PC-3 (cell line): ENCODE results near the gene NXPE3. TPM values are rescaled to one million over a fixed set of nuclear protein-coding genes. Genes with fewer than 3 reads are reported as not detected.

Experiments used
- ATAC-seq: fragments of 200-7000 bp; cut with Tn5 transposase; 2 replicates; pipeline ENCODE4 v1.9.1; 2020; ENCODE audit warnings: mild to moderate bottlenecking, moderate library complexity
- BruUV-seq: library from RNA; stranded (reverse); fragments of 400-500 nt; replicated peaks from 2 replicates; lab custom pipeline; 2021; lab: Mats Ljungman, UMichigan
- CTCF ChIA-PET: fragments of 300-600 bp; sonication (Branson Sonifier 250); formaldehyde crosslinking; loops from one replicate; lab custom pipeline; 2022; ENCODE audit warnings: antibody characterized with exemption; lab: Charles Lee
- POLR2A ChIA-PET: fragments of 300-600 bp; sonication (Branson Sonifier 250); formaldehyde crosslinking; loops from one replicate; lab custom pipeline; 2022; ENCODE audit warnings: antibody characterized with exemption; ENCODE audit not compliant: unreplicated experiment; lab: Charles Lee
- DNase-seq: peaks from one replicate; pipeline ENCODE4 v3.0.0-alpha.2; 2015
- H2AFZ ChIP-seq: fragments of 300-600 bp; sonication (generic); 2 replicates; pipeline ENCODE4 v1.6.0; 2016; ENCODE audit warnings: antibody characterized with exemption, low read length
- H3F3A ChIP-seq: fragments of 300-600 bp; sonication (generic); one replicate; pipeline ENCODE4 v1.6.0; 2017; ENCODE audit warnings: antibody characterized with exemption, low read length, control low read depth, mild to moderate bottlenecking; ENCODE audit not compliant: unreplicated experiment
- H3K27ac ChIP-seq: fragments of 300-600 bp; sonication (generic); 2 replicates; pipeline ENCODE4 v1.5.1; 2016; ENCODE audit warnings: mild to moderate bottlenecking, low read length
- H3K27me3 ChIP-seq: fragments of 300-600 bp; sonication (generic); 2 replicates; pipeline ENCODE4 v1.6.1; 2016; ENCODE audit warnings: low read length, mixed read lengths
- H3K36me3 ChIP-seq: fragments of 300-600 bp; sonication (generic); 2 replicates; pipeline ENCODE4 v1.6.1; 2016; ENCODE audit warnings: low read depth, mixed run types, low read length, mixed read lengths
- H3K4me1 ChIP-seq: fragments of 300-600 bp; sonication (generic); 2 replicates; pipeline ENCODE4 v1.5.1; 2016; ENCODE audit warnings: low read length; ENCODE audit not compliant: insufficient read depth
- H3K4me2 ChIP-seq: fragments of 300-600 bp; sonication (generic); 2 replicates; pipeline ENCODE4 v1.6.0; 2016; ENCODE audit warnings: low read length
- H3K4me3 ChIP-seq: fragments of 300-600 bp; sonication (generic); 2 replicates; pipeline ENCODE4 v1.5.1; 2016; ENCODE audit warnings: mild to moderate bottlenecking, low read length, mixed read lengths
- H3K79me2 ChIP-seq: fragments of 300-600 bp; sonication (generic); 2 replicates; pipeline ENCODE4 v1.6.1; 2017; ENCODE audit warnings: low read length, mixed read lengths
- H3K9ac ChIP-seq: fragments of 300-600 bp; sonication (generic); 2 replicates; pipeline ENCODE4 v1.6.0; 2016; ENCODE audit warnings: mild to moderate bottlenecking, low read length
- H3K9me2 ChIP-seq: fragments of 300-600 bp; sonication (generic); replicated peaks from 2 replicates; pipeline ENCODE4 v1.6.1; 2016; ENCODE audit warnings: mixed run types, low read length, mixed read lengths
- H3K9me3 ChIP-seq: fragments of 300-600 bp; sonication (generic); 2 replicates; pipeline ENCODE4 v1.6.1; 2016; ENCODE audit warnings: low read length, mixed read lengths
- H4K20me1 ChIP-seq: fragments of 300-600 bp; sonication (generic); 2 replicates; pipeline ENCODE4 v1.6.1; 2016; ENCODE audit warnings: low read length, mixed read lengths
- EZH2 ChIP-seq: fragments of 300-600 bp; sonication (generic); IDR thresholded peaks from one replicate; pipeline ENCODE4 v1.6.1; 2017; ENCODE audit warnings: antibody characterized with exemption, mild to moderate bottlenecking, low read length; ENCODE audit not compliant: unreplicated experiment
- EZH2phosphoT487 ChIP-seq: fragments of 300-600 bp; sonication (generic); IDR thresholded peaks from 2 replicates; pipeline ENCODE4 v1.6.1; 2018; ENCODE audit warnings: mild to moderate bottlenecking, antibody characterized with exemption, low read length, borderline replicate concordance
- intact Hi-C: fragments of 100-400 bp; cut with micrococcal nuclease; formaldehyde crosslinking; loops from 2 replicates; pipeline ENCODE4 v1.9.0; 2023
- total RNA-seq: library from RNA; depleted of rRNA; stranded (reverse); fragments of >200 nt; gene quantifications from 2 replicates; pipeline ENCODE4 v1.2.3, GENCODE V29; 2014
- TF ChIP-seq, protein P1 (sequence below): fragments of 300-600 bp; sonication (generic); conservative IDR thresholded peaks from 2 replicates; pipeline ENCODE4 v1.5.1; 2017; ENCODE audit warnings: antibody characterized with exemption, low read depth, mild to moderate bottlenecking, low read length

The NXPE3 gene
- total RNA-seq, 1 experiment from 2014 or later = 12.6 TPM

DNA sequence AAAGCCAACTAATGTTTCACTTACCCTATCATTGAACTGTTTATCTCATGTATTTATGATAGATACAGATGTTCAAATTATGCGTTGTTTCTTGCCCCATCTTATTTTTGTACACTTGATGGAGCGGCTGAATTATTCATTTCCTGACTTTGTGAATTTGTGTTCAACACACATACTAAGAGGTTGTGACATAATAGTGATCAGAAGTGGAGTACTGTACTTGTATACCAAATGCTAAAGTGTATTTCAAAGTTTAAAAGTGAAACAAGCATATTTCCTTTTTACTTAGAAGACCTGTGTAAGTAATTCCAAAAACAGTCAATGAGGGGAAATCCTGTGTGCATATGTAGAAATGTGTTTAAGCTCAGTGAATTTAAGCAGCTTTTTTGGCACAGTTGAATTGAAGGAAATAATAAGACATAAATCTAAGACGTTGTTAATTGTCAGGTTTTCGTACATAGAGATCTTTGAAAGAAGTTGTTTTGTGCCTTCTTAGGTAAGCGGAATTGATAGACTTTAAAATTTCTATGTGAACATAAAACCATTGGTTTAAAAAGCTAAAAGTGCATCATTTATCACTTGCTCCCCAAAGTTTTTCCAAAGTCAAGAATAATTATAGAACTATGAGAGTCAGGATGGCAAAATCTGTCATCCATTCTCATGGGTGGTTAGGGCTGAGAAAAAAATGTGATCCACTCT is 72.2 kb downstream of the NXPE3 start:
- peak overlapping the region; percentile 52 for H3K27ac ChIP-seq
- peaks cover 23% of the 10 kb centered on the region for H3K4me1 ChIP-seq
- DNase-seq = peak; percentile 21
- no peak for ATAC-seq
- no peak overlapping the region for H2AFZ ChIP-seq
- peaks cover 52% of the 10 kb centered on the region for H3K79me2 ChIP-seq
- H3K9me2 ChIP-seq = no peaks in the 10 kb centered on the region
- intact Hi-C loops = loop anchor here (5.0 kb wide), 1 partner anchor 236 kb away; no protein-coding TSS in a partner anchor
- H3K36me3 ChIP-seq = peaks cover 59% of the 10 kb centered on the region
- POLR2A ChIA-PET = interaction anchor here (0.6 to 0.7 kb wide), 4 partner anchors 10 to 156 kb away, joined by 3 to 9 read pairs (median 5); no protein-coding TSS in a partner anchor
- peak overlapping the region; percentile 97 for H3K9ac ChIP-seq
- peak overlapping the region; percentile 98 for H3K4me3 ChIP-seq
- H4K20me1 ChIP-seq = peaks cover 62% of the 10 kb centered on the region
- no peaks in the 10 kb centered on the region for H3K9me3 ChIP-seq
- TF ChIP-seq, protein P1, sequence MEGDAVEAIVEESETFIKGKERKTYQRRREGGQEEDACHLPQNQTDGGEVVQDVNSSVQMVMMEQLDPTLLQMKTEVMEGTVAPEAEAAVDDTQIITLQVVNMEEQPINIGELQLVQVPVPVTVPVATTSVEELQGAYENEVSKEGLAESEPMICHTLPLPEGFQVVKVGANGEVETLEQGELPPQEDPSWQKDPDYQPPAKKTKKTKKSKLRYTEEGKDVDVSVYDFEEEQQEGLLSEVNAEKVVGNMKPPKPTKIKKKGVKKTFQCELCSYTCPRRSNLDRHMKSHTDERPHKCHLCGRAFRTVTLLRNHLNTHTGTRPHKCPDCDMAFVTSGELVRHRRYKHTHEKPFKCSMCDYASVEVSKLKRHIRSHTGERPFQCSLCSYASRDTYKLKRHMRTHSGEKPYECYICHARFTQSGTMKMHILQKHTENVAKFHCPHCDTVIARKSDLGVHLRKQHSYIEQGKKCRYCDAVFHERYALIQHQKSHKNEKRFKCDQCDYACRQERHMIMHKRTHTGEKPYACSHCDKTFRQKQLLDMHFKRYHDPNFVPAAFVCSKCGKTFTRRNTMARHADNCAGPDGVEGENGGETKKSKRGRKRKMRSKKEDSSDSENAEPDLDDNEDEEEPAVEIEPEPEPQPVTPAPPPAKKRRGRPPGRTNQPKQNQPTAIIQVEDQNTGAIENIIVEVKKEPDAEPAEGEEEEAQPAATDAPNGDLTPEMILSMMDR = no peak
- TF ChIP-seq EZH2phosphoT487 = no peak
- no peak for TF ChIP-seq EZH2
- H3F3A ChIP-seq = peaks cover 6% of the 10 kb centered on the region
- no TSS peak for BruUV-seq
- H3K4me2 ChIP-seq = peak overlapping the region; percentile 84
- H3K27me3 ChIP-seq = no peaks in the 10 kb centered on the region
- CTCF ChIA-PET = no interaction called here

DNA sequence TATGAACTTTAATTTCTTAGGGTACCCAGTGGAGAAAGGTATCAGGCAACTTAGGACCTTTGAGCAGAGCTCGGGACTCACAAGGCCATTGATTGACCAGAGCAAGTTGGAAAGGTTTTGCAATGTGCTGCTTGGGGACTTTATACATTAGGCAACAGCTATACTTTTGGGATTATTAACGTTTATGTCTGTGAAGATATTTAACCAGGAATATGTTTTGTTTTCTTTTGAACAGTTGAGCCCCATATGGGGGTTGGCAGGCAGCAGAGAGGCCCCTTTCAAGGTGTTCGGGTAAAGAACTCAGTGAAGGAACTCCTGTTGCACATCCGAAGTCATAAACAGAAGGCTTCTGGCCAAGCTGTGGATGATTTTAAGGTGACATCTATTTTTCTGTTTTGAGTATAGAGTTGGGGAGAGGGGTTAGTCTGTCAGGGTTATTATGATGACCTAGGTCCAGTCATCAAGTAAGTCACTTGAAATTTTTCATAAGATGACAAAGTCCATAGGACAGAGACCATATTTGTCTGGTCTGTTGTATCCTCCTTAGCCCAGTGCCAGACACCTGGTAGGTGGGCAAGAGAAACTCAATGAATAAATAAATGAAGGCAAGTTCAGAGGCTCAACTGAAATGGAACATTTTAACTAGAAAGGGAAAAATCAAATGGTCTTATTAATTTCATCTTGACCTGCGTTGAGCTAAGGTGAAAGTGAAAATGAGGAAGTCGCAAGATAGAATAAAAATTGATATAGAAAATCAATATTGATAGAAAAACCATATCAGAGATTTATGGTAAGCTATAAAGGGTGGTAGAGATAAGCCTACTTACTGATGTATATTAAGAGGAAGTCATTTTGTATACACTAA is 73.1 kb downstream of the NXPE3 start:
- H4K20me1 ChIP-seq = peaks cover 68% of the 10 kb centered on the region
- H2AFZ ChIP-seq = no peak overlapping the region
- H3F3A ChIP-seq = peaks cover 6% of the 10 kb centered on the region
- H3K4me2 ChIP-seq = peak overlapping the region; percentile 84
- no TSS peak for BruUV-seq
- TF ChIP-seq, protein P1 = no peak
- TF ChIP-seq EZH2 (no peak), EZH2phosphoT487 (no peak)
- H3K9me3 ChIP-seq = no peaks in the 10 kb centered on the region
- H3K79me2 ChIP-seq = peaks cover 55% of the 10 kb centered on the region
- ChIA-PET CTCF (no interaction called here), POLR2A (interaction anchor here (0.6 to 0.7 kb wide), 4 partner anchors 9 to 155 kb away, joined by 3 to 9 read pairs (median 4); no protein-coding TSS in a partner anchor)
- peak overlapping the region; percentile 97 for H3K9ac ChIP-seq
- H3K9me2 ChIP-seq = no peaks in the 10 kb centered on the region
- H3K36me3 ChIP-seq = peaks cover 67% of the 10 kb centered on the region
- peak overlapping the region; percentile 98 for H3K4me3 ChIP-seq
- peak overlapping the region; percentile 52; the same call in 1 of the 2 replicates for H3K27ac ChIP-seq
- ATAC-seq (no peak), DNase-seq (no peak)
- H3K27me3 ChIP-seq = no peaks in the 10 kb centered on the region
- intact Hi-C loops = loop anchor here (5.0 kb wide), 1 partner anchor 235 kb away; no protein-coding TSS in a partner anchor
- H3K4me1 ChIP-seq = peaks cover 23% of the 10 kb centered on the region
